Fibroblast of lung (primary cell): ENCODE data around the gene TMPRSS2.

Experiments used
- EZH2 ChIP-seq: IDR thresholded peaks from 2 replicates; pipeline ENCODE4 v1.5.1; 2012; ENCODE audit warnings: low read length, control low read depth, mild to moderate bottlenecking; ENCODE audit errors: missing control alignments
- TF ChIP-seq, protein P1 (sequence below), 2 donors: IDR thresholded peaks in 1 of 2; conservative IDR thresholded peaks in 1 of 2; 1 replicate in 1 of 2; 2 replicates in 1 of 2; pipeline ENCODE4 v1.5.1; 2011 to 2012; ENCODE audit warnings: low read length in 2 of 2, control low read depth in 1 of 2, inconsistent platforms in 1 of 2, low read depth in 1 of 2, mild to moderate bottlenecking in 1 of 2

DNA sequence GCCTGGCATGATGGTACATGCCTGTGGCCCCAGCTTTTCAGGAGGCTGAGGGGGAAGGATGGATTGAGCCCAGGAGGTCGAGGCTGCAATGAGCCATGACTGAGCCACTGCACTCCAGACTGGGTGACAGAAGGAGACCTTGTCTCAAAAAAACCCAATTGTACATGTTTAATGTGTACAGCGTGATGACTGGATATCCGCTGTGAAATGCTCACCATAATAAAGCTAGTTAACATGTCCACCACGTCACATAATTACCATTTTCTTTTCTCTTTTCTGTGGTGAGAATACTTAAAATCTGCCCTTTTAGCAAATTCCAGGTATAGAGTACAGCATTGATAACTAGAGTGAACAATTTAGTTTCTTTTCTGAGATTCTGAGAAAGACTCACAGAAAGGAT is 24.0 kb downstream of the TMPRSS2 start:
- TF ChIP-seq, protein P1, sequence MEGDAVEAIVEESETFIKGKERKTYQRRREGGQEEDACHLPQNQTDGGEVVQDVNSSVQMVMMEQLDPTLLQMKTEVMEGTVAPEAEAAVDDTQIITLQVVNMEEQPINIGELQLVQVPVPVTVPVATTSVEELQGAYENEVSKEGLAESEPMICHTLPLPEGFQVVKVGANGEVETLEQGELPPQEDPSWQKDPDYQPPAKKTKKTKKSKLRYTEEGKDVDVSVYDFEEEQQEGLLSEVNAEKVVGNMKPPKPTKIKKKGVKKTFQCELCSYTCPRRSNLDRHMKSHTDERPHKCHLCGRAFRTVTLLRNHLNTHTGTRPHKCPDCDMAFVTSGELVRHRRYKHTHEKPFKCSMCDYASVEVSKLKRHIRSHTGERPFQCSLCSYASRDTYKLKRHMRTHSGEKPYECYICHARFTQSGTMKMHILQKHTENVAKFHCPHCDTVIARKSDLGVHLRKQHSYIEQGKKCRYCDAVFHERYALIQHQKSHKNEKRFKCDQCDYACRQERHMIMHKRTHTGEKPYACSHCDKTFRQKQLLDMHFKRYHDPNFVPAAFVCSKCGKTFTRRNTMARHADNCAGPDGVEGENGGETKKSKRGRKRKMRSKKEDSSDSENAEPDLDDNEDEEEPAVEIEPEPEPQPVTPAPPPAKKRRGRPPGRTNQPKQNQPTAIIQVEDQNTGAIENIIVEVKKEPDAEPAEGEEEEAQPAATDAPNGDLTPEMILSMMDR (conservative IDR thresholded peaks at IDR 0.05 in 1 of 2, IDR thresholded peaks at IDR 0.05 in 1 of 2; ENCODE audit: low read depth in 1 of 2, low read length in 2 of 2): no peak
- no peak for TF ChIP-seq EZH2
